HG02970 (cell line): ENCODE results near the gene ABRAXAS1.

Source experiments
- ATAC-seq: cut with Tn5 transposase; IDR thresholded peaks from one replicate; pipeline ENCODE4 v1.9.1; 2021; ENCODE audit warnings: mild to moderate bottlenecking, moderate library complexity, moderate number of reproducible peaks; ENCODE audit not compliant: unreplicated experiment, low FRiP score

Gene ABRAXAS1

GRCh38 chr4:83455281-83456183 lies 29.4 kb downstream of the ABRAXAS1 start, which contains the start of the genes HELQ and MRPS18C:
HELQ (minus strand) TSS chr4:83455823; CDS start chr4:83455693, 130 bp downstream.
MRPS18C (plus strand) TSS chr4:83456058; CDS start chr4:83456078, 20 bp downstream.
- peak; percentile 98 for ATAC-seq

- ATAC-seq: no peak
Observed at GRCh38 chr4:83454686-83455085, 30.2 kb downstream of the ABRAXAS1 start.

GRCh38 chr4:83449009-83449408 lies 35.9 kb downstream of the ABRAXAS1 start:
- ATAC-seq: no peak

GRCh38 chr4:83440899-83441298 lies 44.0 kb downstream of the ABRAXAS1 start:
- no peak for ATAC-seq

- ATAC-seq: no peak
Observed at GRCh38 chr4:83440148-83440814, 44.6 kb downstream of the ABRAXAS1 start.

GRCh38 chr4:83438719-83439118 lies 46.2 kb downstream of the ABRAXAS1 start:
- no peak for ATAC-seq

- no peak for ATAC-seq
Observed at GRCh38 chr4:83436680-83437079, 48.2 kb downstream of the ABRAXAS1 start.

GRCh38 chr4:83431200-83431599 lies 53.7 kb downstream of the ABRAXAS1 start:
- ATAC-seq: no peak

GRCh38 chr4:83418211-83418610 lies 66.7 kb downstream of the ABRAXAS1 start:
- ATAC-seq: no peak

GRCh38 chr4:83417566-83417965 lies 67.3 kb downstream of the ABRAXAS1 start:
- no peak for ATAC-seq

GRCh38 chr4:83413676-83414075 lies 71.2 kb downstream of the ABRAXAS1 start:
- no peak for ATAC-seq
